NOMO-1 treated with dmso at 0.1 percent for 144 hours (cell line): ENCODE data around the gene LAPTM4A.
A peak's percentile ranks its signal among the peaks of the same experiment; 100 is the strongest.

ENCODE experiments used
- DNase-seq: peaks from one replicate; lab custom pipeline; 2025; ENCODE audit not compliant: unreplicated experiment; lab: John Stamatoyannopoulos, UW

Gene LAPTM4A

GRCh38 chr2:20023688-20024087 is 27.7 kb downstream of the LAPTM4A start:
- DNase-seq, result no peak

GRCh38 chr2:20021405-20022009 is 29.9 kb downstream of the LAPTM4A start:
- no peak for DNase-seq

DNA sequence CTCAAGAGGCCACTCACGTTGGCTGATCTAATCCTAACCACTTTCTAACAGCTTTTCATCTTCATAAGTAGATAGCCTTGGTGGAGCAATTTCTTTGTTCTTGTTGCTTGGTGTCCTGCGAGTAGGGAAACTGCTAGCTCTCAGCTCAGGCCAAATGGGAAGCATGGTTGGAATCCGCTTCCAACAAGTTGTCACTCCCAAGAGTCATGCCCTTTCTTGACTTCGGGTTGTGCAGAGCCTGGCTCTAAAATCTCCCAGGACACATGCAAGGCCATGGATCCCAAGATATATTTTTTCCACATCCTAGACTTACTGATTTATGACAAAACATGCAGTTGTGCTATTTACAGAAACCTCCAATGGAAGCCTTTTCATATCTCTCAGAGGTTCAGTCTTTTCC is 31.7 kb downstream of the LAPTM4A start:
- DNase-seq, result no peak

GRCh38 chr2:20018601-20019152 is 32.8 kb downstream of the LAPTM4A start:
- no peak for DNase-seq

- DNase-seq, result no peak
Observed at GRCh38 chr2:20016346-20016745, 35.1 kb downstream of the LAPTM4A start.

DNA sequence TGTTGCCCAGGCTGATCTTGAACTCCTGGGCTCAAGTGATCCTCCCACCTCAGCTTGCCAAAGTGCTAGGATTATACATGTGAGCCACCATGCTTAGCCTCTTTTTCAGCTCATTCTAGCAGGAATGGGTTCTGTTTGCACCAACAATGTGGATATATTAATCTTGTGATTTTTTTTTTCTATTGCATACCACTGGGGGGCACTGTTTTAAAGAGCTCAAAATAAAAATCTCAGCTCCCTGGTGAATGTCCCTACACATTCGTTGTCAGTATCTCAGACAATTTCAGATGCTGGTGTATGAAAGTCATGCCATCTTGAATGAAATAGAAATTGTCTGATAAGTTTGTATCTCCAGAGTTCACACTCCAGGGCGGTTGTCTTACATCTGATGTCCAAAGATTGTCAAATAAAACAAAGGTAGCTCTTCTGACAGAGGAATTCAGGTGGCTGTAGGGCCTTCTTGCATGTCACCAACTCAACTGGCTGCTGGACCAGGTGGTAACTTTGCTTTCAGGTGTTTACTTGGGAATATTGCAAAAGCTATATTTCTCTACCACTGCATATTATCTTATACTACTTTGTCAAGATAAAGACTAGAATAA is 35.8 kb downstream of the LAPTM4A start:
- no peak for DNase-seq

GRCh38 chr2:20013126-20013849 is 38.1 kb downstream of the LAPTM4A start:
- no peak for DNase-seq

GRCh38 chr2:20012282-20013125 is 38.9 kb downstream of the LAPTM4A start, which contains the start of gene MATN3:
TSS of gene MATN3 (minus strand) at chr2:20012668. CDS start at chr2:20012631, 37 bp downstream.
- DNase-seq, result no peak

GRCh38 chr2:20012032-20012281 is 39.5 kb downstream of the LAPTM4A start:
- no peak for DNase-seq

DNA sequence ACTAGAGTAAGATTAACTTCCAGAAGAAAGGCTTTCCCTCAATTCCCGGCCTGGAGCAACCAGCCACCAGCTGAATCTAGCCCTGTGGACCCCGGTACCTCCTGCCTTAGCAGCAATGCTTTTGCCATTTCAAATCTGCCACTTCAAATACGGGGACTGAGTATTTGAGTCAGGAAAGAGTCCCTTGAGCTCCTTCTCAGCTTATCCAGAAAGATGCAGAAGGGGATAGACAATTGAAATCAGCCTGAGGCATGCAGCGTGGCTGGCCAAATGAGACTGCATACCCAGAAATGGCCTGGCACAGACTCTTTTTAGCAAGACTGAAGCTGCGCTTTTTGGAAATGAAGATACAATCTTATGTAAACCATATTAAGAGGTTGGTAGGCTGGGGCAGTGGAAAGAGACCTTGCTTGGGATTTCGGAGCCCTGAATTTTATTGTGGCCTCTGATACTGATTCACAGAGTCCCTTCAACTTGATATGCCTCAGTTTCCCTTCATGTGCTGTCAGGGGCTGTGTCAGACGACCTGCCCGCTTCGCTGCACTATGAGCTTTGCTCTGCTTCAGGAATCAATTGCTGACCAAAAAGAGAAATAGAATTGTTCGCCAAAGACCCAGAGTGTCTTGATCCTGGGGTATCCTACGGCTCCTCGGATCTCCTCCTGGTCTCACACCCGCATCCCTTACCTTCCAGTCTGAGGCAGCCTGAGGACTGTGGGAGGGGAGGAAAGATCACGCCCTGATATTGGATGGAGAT is 40.0 kb downstream of the LAPTM4A start:
- no peak for DNase-seq

- DNase-seq, result no peak
Observed at GRCh38 chr2:20008703-20009102, 42.7 kb downstream of the LAPTM4A start.

- DNase-seq, result no peak
Observed at GRCh38 chr2:20005891-20006470, 45.4 kb downstream of the LAPTM4A start.

DNA sequence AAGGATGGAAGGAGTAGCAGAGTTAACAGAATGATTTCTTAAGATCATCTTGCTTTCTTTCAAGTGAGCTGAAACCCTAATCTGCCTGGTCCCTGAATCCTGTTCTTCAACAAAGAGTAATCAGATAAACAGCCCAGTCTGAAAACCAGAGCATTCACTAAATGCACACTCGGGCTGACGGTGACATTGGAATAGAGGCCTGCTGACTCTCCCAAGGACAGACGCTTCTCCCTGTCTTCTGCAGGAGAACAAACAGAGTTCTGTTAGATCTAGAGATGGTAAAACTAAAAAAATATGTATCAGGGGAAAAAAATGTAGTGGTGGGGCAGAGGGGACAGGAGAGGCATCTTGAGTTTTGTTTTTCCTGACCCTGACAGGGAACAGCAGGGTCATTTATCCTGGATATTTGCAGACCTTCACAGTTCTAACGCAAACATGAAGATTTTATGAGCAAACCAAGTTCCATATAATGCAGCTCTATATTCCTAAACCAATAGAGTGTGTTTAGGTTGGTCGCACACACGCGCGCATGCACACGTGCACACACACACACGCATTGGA is 46.3 kb downstream of the LAPTM4A start:
- DNase-seq, result no peak

DNA sequence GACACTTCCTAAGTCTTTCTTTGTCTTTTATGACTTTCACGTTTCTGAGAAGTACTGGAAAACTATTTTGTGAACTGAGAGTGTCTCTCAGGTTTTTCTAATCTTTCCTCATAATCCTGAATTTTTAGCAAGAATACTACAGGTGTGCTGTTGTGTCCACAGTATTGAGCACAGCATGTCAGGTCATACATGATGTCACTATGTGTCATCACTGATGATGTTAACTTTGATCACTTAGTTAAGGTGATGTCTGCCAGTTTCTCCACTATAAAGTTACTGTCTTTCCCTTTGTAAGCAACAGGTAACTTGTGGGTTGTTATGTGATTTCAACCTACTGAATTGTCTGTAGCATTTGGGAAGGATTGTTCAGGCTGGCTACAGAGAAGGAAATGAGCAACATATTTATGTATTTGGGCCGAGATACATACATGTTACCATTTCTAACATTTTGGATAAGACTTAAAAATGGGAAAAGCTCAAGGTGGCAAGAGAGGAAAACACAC is 50.0 kb downstream of the LAPTM4A start:
- DNase-seq, result no peak

DNA sequence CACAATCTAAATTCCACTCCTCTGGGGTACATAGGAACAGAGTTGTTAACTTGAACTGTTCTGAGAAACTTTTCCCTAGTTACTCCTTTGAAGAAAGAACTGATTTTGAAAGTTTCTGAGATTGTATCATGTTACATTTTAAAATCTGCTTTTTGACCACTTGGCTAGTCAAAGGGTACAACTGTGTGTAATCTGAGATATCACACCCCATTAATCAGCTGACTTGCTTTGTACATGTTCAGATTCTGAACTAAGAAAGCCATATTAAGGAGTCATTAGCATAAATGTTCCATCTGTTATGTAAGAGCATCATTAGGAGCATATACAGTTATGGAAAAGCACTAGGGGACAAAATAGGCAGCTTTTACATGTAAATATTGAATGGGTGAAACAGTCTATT is 57.7 kb downstream of the LAPTM4A start:
- no peak for DNase-seq

- DNase-seq, result no peak
Observed at GRCh38 chr2:19991895-19992294, 59.5 kb downstream of the LAPTM4A start.

GRCh38 chr2:19990416-19990728 is 61.1 kb downstream of the LAPTM4A start:
- DNase-seq, result no peak

GRCh38 chr2:19989667-19990415 is 61.6 kb downstream of the LAPTM4A start, which contains the start of gene WDR35:
TSS of gene WDR35 (minus strand) at chr2:19990105. CDS start at chr2:19990015, 90 bp downstream.
- peak; percentile 9 for DNase-seq

GRCh38 chr2:19989342-19989666 is 62.1 kb downstream of the LAPTM4A start:
- no peak for DNase-seq
